GM18858 (cell line): Measurements from ENCODE around the gene MORC3.
"Not testable (repeated sequence)": the region's sequence is repeated elsewhere in the genome, so short reads cannot be mapped to it uniquely, and the experiment has no call there.

Experiments used
- ATAC-seq: cut with Tn5 transposase; IDR thresholded peaks from one replicate; pipeline ENCODE4 v1.9.1; 2021; ENCODE audit not compliant: unreplicated experiment

MORC3 gene, protein sequence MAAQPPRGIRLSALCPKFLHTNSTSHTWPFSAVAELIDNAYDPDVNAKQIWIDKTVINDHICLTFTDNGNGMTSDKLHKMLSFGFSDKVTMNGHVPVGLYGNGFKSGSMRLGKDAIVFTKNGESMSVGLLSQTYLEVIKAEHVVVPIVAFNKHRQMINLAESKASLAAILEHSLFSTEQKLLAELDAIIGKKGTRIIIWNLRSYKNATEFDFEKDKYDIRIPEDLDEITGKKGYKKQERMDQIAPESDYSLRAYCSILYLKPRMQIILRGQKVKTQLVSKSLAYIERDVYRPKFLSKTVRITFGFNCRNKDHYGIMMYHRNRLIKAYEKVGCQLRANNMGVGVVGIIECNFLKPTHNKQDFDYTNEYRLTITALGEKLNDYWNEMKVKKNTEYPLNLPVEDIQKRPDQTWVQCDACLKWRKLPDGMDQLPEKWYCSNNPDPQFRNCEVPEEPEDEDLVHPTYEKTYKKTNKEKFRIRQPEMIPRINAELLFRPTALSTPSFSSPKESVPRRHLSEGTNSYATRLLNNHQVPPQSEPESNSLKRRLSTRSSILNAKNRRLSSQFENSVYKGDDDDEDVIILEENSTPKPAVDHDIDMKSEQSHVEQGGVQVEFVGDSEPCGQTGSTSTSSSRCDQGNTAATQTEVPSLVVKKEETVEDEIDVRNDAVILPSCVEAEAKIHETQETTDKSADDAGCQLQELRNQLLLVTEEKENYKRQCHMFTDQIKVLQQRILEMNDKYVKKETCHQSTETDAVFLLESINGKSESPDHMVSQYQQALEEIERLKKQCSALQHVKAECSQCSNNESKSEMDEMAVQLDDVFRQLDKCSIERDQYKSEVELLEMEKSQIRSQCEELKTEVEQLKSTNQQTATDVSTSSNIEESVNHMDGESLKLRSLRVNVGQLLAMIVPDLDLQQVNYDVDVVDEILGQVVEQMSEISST

DNA sequence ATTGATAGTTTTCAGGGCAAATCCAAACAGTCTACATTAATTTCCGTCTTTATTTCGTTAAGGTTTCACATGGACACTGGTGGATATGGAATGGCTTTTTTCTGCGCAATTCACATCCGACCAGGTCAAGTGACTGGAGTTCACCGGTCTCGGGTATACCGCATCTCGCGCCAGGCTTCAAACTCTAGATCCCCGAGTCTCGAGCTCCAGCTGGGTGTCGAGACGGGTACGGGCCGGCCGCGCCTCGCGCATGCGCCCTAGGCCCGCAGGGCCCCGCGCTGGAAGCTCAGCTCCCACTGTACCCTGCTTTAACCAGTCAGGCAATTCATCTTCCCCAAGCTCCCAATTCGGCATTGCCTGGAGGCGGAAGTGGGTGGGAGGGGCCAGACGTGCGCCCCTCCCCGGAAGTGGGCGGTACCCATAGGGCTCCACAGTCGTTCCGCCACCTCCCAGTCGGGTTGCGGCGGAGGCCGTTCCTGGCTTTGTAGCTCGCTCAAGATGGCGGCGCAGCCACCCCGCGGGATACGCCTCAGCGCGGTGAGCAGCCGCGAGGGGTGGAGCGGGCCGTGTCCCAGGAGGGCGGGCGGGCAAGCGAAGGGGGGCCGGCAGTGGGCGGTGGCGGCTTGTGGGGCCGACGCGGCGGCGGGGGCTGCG is at the start of gene MORC3:
Gene MORC3, plus strand, starts transcription at position 431 of the 654 bp plus-strand sequence. Its CDS starts 68 bp downstream, at position 499.
- peak; percentile 81 for ATAC-seq

DNA sequence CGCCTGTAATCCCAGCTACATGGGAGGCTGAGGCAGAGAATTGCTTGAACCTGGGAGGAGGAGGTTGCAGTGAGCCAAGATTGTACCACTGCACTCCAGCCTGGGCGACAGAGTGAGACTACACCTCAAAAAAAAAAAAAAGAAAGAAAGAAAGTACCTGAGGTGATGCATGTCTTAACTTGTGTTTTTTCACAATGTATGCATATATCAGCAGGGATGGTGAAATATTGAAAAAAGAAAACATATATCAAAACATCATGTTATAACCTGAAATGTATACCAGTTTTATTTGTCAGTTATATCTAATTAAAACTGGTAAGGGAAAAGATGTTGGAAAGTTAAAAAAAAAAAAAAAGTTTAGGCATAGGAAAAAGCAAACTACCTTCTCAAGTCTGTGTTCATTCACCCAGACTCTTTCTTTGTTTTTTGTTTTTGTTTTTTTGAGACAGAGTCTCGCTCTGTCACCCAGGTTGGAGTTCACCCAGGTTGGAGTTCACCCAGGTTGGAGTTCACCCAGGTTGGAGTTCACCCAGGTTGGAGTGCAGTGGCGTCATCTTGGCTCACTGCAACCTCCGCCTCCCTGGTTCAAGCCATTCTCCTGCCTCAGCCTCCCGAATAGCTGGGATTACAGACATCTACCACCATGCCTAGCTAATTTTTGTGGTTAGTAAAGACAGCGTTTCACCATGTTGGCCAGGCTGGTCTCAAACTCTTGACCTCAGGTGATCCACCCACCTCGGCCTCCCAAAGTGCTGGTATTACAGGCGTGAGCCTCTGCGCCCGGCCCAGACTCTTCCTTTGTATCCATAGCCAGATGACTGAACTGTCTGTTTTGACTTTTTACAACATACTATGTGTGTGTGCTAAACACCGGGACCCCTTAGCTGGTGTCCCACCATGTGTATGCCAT is 49.0 kb upstream of the MORC3 start:
- ATAC-seq = not testable (repeated sequence)

DNA sequence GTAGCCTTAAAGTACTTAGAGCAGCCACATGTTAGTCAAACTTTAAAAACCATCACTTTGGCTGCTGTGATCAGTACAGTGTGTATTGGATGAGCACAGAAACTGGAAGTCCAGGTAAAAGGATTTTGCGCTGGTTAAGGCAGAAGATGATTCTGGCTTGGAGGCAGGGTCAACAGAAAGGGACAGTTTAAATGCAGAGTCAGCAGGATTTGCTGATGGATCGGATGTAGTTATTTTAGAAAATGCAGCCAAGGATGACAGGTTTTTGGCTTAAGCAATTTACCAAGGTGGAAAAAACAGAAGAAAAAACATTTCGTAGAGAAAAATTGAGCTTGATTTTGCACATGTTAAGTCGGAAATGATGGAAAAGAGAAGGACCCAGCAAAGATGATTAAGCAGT is 45.9 kb upstream of the MORC3 start:
- ATAC-seq = no peak

DNA sequence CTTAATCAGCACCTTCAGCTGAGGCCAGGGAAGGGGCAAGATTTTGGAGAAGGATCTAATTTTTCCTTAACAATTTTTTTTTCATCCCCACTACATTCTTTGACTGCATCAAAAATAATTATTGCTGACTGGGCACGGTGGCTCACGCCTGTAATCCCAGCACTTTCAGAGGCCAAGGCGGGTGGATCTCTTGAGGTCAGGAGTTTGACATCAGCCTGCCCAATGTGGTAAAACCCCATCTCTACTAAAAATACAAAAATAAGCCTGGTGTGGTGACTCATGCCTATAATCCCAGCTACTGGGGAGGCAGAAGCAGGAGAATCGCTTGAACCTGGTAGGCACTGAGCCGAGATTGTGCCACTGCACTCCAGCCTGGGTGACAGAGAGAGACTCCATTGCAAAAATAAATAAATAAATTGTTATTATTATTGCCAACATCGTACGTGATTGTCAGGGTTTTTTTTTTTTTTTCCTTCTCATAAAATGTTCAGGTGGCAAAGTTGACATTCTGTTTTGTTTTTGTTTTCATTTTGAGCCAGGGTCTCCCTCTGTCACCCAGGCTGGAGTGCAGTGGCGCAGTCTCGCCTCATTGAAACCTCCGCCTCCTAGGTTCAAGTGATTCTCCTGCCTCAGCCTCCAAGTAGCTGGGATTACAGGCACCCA is 37.3 kb upstream of the MORC3 start:
- no peak for ATAC-seq

DNA sequence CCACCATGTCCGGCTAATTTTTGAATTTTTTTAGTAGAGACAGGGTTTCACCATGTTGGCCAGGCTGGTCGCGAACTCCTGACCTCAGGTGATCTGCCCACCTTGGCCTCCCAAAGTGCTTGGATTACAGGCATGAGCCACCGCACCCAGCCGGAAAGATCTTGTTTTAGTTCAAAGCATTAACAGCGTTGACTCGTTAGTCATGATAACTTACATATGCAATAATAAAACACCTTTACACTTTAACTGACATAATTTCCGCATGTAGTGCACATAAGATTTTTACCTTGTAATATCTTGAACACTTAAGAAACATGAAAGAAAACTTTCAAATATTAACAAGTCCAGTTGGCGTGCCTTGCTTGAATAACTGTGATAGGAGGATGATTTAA is 36.8 kb upstream of the MORC3 start:
- ATAC-seq = not testable (repeated sequence)

DNA sequence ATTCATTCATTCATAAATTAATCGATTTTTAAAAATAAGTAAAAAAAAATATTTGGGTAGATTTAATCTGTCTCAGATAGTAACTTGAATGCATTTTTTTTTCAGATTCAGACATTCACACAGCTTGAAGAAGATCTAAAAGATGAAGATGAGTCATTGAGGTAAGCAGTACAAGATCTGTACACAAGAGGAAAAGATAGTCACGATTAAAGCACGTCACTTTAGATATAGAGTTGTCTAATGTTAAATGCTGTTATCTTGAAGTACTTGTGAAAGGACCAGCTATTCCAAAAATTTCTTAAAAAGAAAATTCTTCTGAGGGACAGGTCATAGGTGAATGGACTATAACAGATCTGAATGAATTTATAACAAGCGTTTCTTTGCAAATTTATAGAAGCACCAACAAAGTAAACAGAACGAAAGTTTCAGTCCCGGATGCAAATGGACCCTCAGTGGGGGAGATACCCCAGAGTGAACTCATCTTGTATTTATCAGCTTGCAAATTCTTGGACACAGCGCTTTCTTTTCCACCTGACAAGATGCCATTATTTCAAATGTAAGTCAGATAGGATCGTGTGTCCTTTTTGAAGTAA is 31.2 kb upstream of the MORC3 start:
- peak; percentile 23 for ATAC-seq

DNA sequence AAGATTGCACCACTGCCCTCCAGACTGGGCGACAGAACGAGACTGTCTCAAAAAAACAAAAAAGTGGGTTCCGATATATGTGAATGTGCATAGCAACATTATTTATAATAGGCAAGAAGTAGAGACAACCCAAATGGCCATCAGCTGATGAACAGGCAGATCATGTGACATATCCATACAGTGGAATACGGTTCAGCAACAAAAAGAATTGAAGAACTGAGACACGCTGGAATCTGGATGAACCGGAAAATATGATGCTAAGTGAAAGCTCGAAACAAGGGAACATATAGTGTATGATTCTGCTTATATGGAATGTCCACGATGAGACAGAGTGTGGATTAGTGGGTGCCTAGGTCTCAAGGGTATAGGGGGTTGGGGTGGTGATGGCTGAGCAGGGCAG is 28.5 kb upstream of the MORC3 start:
- no peak for ATAC-seq

DNA sequence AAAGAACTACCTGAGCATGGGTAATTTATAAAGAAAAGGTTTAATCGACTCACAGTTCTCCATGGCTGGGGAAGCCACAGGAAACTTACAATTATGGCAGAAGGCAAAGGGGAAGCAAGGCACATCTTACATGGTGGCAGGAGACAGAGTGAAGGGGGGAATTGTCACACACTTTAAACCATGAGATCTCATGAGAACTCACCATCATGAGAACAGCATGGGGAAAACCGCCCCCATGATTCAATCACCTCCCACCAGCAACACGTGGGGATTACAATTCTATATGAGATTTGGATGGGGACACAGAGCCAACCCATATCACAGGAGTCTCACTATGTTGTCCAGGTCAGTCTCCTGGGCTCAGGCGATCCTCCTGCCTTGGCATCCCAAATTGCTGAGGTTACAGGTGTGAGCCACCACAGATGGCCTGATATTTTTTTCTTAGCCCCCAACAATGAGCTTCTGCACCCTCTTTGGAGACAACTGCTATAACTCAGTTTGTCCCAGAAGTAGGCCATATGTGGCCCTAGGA is 22.5 kb upstream of the MORC3 start:
- no peak for ATAC-seq

DNA sequence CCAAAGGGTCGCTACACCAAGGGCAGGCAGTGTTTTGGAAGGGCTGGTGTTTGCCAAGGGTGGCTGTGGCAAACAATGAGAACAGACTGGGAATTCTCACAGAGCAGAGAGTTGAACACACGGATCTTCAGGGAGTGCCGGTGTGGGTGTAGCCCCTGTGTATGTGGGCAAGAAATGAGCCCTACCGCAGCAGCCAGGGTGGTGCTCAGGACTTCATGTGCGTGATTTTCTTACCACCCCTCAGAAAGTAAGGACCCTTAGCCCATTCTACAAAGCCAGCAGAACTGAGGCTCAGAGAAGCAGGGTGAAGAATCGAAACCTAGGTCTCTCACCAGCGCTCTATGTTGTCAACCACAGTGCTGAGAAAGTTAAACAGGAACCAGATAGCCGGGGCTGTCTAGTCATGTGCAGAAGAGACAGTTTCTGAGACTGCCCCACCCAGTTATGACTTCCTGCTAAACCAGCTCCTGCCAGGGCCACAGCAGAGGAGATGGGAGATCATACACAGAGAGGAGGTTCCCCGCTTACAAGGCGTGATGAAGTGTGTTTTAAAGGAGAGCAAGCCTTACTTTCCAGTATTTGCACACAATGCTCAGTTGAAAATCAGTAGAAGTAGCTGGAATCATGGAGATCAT is 21.9 kb upstream of the MORC3 start:
- peak; percentile 95 for ATAC-seq

DNA sequence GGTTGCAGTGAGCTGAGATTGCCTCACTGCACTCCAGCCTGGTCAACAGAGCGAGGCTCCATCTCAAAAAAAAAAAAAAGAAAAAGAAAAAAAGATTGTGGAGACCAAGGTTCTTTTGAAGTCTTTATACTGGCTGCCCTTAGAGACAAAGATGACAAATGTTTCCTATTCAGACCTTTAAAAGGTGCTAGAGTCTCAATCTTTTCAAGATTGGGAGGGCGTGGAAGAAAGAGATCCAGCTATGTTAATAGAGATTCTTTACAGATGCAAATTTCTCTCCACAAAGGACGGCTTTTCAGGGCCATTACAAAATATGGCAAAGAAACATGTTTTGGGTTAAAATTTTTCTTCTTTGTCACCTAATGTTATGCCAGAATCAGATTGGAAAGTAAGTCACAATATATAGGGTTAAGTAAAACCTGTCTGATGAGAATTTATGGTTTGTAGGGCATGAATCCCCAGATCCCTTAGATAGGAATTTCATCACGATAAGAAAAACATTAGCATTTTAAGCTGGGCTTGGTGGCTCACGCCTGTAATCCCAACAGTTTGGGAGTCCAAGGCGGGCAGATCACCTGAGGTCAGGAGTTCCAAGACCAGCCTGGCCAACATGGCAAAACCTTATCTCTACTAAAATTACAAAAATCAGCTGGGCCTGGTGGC is 13.0 kb upstream of the MORC3 start:
- no peak for ATAC-seq

DNA sequence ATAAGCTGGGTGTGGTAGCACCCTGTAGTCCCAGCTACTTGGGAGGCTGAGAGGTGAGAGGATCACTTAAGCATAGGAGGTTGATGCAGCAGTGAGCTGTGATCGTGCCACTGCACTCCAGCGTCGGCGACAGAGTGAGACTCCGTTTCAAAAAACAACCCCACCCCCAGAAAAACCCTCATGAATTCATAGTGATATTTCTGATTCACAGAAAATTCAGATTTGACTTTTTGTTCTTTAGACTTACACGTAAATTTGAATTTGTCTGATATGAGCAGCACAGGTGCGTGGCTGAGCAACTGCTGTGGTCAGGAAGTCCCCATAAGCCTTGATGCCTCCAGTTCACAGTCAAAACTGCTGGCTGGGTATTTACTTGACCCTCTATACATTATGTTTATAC is 10.0 kb upstream of the MORC3 start:
- peak; percentile 81 for ATAC-seq

DNA sequence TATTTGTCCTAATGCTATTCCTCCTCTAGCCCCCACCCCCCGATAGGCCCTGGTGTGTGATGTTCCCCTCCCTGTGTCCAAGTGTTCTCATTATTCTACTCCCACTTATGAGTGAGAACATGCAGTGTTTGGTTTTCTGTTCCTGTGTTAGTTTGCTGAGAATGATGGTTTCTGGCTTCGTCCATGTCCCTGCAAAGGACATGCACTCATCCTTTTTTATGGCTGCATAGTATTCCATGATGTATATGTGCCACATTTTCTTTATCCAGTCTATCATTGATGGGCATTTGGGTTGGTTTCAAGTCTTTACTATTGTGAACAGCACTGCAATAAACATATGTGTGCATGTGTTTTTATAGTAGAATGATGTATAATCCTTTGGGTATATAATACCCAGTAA is 6.6 kb upstream of the MORC3 start:
- not testable (repeated sequence) for ATAC-seq

DNA sequence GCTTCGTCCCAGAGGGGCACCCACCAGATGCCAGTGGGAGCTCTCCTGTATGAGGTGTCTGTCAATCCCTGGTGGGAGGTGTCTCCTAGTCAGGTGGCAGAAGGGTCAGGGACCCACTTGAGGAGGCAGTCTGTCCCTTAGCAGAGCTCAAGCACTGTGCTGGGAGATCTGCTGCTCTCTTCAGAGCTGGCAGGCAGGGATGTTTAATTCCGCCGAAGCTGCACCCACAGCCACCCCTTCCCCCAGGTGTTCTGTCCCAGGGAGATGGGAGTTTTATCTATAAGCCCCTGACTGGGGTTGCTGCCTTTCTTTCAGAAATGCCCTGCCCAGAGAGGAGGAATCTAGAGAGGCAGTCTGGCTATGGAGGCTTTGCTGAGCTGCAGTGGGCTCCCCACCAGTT is 4.0 kb upstream of the MORC3 start:
- not testable (repeated sequence) for ATAC-seq

DNA sequence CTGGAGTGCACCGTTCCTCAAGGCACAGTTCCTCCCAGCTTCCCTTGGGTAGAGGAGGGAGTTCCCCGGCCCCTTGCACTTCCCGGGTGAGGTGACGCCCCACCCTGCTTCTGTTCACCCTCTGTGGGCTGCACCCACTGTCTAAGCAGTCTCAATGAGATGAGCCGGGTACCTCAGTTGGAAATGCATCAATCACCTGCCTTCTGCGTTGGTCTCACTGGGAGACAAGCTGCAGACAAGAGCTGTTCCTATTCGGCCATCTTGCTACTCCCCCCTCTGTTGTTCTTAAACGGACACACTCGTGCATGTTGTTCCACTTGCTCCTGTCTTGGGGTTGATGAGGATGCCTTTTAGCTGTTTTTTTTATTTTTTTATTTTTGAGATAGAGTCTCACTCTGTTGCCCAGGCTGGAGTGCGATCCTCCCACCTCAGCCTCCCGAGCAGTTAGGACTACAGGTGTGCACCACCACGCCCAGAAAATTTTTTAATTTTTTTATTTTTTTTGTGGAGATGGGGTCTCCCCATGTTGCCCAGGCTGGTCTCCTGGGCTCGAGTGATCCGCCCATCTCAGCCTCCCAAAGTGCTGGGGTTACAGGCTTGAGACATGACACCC is 3.0 kb upstream of the MORC3 start:
- no peak for ATAC-seq

DNA sequence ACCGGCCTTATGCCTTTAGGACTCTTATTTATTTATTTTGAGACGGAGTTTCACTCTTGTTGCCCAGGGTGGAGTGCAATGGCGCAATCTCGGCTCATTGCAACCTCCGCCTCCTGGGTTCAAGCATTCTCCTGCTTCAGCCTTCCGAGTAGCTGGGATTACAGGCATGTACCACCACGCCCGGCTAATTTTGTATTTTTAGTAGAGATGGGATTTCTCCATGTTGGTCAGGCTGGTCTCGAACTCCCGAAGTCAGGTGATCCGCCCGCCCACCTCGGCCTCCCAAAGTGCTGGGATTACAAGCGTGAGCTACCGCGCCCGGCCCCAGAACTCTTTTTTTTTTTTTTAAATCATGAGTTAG is 611 bp upstream of the MORC3 start:
- ATAC-seq = not testable (repeated sequence)

DNA sequence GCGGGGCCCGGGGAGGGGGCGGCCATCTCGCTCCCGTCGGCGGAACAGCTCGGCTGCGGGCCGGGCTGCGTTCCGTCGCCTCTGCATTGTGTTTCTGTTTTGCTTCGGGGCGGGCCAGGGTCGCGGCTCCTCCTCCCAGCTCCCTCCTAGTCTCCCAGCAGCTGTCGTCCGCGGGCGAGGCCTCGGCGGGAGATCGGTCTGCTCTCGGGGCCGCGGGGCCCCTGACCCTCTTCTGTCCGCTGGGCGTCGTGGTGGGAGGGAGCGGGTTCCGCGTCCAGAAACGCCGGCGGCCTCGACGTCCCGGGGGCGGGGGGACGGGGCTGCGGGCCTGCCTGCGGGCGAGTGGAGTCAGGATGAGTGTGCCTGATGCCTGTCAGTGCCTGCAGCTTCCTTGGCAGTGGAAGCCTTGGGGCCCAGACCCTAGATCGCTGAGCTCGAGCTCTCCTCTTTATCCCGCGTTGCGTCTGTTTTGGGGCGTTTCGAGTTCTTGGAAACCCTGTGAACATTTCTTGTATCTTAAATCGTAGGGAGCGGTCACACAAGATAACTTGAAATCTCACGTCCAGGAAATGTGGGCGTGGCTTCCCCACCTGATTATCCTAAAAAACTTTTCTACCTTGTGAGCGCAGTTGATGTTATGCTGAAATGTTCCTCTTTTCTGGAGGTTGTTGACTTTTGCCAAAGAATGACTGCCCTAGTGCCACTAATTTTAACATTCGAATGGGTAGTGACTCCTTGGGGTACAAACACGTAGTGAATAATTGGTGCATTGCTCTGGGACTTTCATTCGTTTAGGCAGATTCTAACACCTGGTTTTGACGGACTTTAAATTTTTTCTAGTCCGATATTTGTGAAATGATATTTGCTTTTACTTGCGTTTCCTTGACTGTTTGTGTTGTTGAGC is 676 bp downstream of the MORC3 start:
- peak; percentile 24 for ATAC-seq
